ENCODE data around the gene L3MBTL4. TPM values are rescaled to one million over a fixed set of nuclear protein-coding genes. Genes with fewer than 3 reads are reported as not detected.

L3MBTL4 gene
- total RNA-seq, 1 donor from 2014 or later: 0.34 TPM

DNA sequence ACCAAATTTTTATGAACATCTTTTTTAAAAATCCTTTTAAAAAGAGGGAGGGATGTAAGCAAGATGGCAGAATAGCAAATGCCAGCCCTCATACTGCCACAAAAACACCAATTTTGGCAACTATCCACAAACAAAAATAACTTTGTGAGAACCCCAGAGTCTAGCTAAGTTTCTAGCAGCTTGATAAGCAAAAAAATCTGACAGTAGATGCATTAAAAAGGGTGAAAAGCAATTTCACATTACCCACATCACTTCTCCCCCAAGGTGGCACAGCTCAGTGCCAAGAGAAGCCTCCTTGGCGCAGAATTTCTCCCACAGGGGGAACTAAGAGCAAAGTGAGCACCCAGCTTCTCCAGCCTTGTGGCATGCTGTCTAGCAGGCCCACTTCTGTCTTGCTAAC is 74.6 kb downstream of the L3MBTL4 start:
- no peaks in the 10 kb centered on the region for H3K27me3 Mint-ChIP-seq (ENCODE audit: insufficient read depth, low read depth)
- Histone ChIP-seq H3K36me3 (no peaks in the 10 kb centered on the region), H4K20me1 (ENCODE audit: low read depth) (no peaks in the 10 kb centered on the region), H3K9me3 (ENCODE audit: low read depth) (peaks cover 11% of the 10 kb centered on the region), H3K79me2 (ENCODE audit: low read depth) (no peaks in the 10 kb centered on the region), H3K9ac (no peak overlapping the region), H3K27me3 (no peaks in the 10 kb centered on the region), H3K4me2 (no peak overlapping the region), H3K27ac (no peak overlapping the region), H2AFZ (replicated peaks) (no peak overlapping the region), H3K4me1 (no peaks in the 10 kb centered on the region), H3F3A (ENCODE audit: low read depth) (no peaks in the 10 kb centered on the region), H3K4me3 (no peak overlapping the region)
- TF ChIP-seq, protein P1, sequence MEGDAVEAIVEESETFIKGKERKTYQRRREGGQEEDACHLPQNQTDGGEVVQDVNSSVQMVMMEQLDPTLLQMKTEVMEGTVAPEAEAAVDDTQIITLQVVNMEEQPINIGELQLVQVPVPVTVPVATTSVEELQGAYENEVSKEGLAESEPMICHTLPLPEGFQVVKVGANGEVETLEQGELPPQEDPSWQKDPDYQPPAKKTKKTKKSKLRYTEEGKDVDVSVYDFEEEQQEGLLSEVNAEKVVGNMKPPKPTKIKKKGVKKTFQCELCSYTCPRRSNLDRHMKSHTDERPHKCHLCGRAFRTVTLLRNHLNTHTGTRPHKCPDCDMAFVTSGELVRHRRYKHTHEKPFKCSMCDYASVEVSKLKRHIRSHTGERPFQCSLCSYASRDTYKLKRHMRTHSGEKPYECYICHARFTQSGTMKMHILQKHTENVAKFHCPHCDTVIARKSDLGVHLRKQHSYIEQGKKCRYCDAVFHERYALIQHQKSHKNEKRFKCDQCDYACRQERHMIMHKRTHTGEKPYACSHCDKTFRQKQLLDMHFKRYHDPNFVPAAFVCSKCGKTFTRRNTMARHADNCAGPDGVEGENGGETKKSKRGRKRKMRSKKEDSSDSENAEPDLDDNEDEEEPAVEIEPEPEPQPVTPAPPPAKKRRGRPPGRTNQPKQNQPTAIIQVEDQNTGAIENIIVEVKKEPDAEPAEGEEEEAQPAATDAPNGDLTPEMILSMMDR (IDR thresholded peaks at IDR 0.05): no peak
- TF ChIP-seq EZH2 (IDR thresholded peaks at IDR 0.05) (no peak), EZH2phosphoT487 (IDR thresholded peaks at IDR 0.05) (no peak)
- H3K9me3 Mint-ChIP-seq: peaks cover 19% of the 10 kb centered on the region
- no peak overlapping the region for H3K27ac Mint-ChIP-seq
- H3K4me1 Mint-ChIP-seq: no peaks in the 10 kb centered on the region
- DNase-seq (ENCODE audit: low spot score): no peak
- no peaks in the 10 kb centered on the region for H3K36me3 Mint-ChIP-seq
- no peak overlapping the region for H3K4me3 Mint-ChIP-seq

DNA sequence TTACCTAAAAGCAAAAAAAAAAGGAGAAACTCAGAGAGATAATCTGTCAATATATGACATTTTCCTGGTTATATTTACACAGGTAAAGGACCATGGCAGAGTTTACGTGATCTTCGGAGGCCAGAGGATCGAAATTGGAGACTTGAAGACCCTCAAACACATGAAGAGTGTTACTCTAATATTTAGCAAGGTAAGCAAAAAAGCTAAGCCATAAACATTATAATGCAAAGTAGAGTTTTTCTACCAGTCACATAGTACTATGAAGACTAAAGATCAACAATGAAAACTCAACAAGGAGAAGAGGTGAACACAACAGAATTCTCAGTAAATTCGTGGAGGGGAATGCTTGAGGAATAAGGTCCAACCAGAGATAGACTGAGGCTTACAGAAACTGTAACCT is 78.5 kb downstream of the L3MBTL4 start:
- H3K9ac ChIP-seq: no peak overlapping the region
- no peak overlapping the region for H3K27ac ChIP-seq
- H2AFZ ChIP-seq (replicated peaks): no peak overlapping the region
- H3K4me1 Mint-ChIP-seq: no peaks in the 10 kb centered on the region
- H3K4me2 ChIP-seq: no peak overlapping the region
- no peak overlapping the region for H3K4me3 ChIP-seq
- DNase-seq (ENCODE audit: low spot score): no peak
- H3K9me3 Mint-ChIP-seq: peaks cover 8% of the 10 kb centered on the region
- no peak overlapping the region for H3K27ac Mint-ChIP-seq
- H3K4me3 Mint-ChIP-seq: no peak overlapping the region
- no peaks in the 10 kb centered on the region for H3K36me3 ChIP-seq
- H3K27me3 ChIP-seq: no peaks in the 10 kb centered on the region
- H3F3A ChIP-seq (ENCODE audit: low read depth): no peaks in the 10 kb centered on the region
- no peaks in the 10 kb centered on the region for H3K4me1 ChIP-seq
- no peaks in the 10 kb centered on the region for H3K27me3 Mint-ChIP-seq (ENCODE audit: insufficient read depth, low read depth)
- no peaks in the 10 kb centered on the region for H3K36me3 Mint-ChIP-seq
- peaks cover 4% of the 10 kb centered on the region for H3K9me3 ChIP-seq (ENCODE audit: low read depth)
- H3K79me2 ChIP-seq (ENCODE audit: low read depth): no peaks in the 10 kb centered on the region
- TF ChIP-seq EZH2 (IDR thresholded peaks at IDR 0.05) (no peak), EZH2phosphoT487 (IDR thresholded peaks at IDR 0.05) (no peak)
- TF ChIP-seq, protein P1 (IDR thresholded peaks at IDR 0.05): no peak
- no peaks in the 10 kb centered on the region for H4K20me1 ChIP-seq (ENCODE audit: low read depth)

DNA sequence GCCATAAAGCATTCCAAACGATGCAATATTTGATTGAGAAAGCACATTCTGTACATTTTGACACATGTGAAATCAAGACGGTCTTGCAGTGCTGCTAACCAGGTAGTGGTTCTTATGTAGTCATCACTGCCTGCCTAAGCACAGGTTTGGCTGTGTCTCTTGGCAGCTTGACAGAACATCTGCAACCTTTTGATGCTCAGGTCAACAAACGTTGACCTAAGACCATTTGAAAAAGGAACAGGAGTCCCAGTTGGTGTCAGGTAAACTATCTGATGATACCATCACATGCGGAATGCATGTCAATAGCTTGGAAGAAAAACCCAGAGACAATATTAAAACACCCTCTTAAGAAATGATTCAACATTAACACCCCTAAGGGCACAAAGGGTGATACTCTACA is 80.7 kb downstream of the L3MBTL4 start:
- H3K4me1 Mint-ChIP-seq: no peaks in the 10 kb centered on the region
- no peak for DNase-seq (ENCODE audit: low spot score)
- H4K20me1 ChIP-seq (ENCODE audit: low read depth): no peaks in the 10 kb centered on the region
- no peak overlapping the region for H3K27ac Mint-ChIP-seq
- H3K27me3 Mint-ChIP-seq (ENCODE audit: insufficient read depth, low read depth): no peaks in the 10 kb centered on the region
- H3K79me2 ChIP-seq (ENCODE audit: low read depth): no peaks in the 10 kb centered on the region
- no peak overlapping the region for H3K4me2 ChIP-seq
- H2AFZ ChIP-seq (replicated peaks): no peak overlapping the region
- H3F3A ChIP-seq (ENCODE audit: low read depth): no peaks in the 10 kb centered on the region
- H3K36me3 ChIP-seq: no peaks in the 10 kb centered on the region
- no peak for TF ChIP-seq EZH2phosphoT487 (IDR thresholded peaks at IDR 0.05)
- TF ChIP-seq, protein P1 (IDR thresholded peaks at IDR 0.05): no peak
- no peak for TF ChIP-seq EZH2 (IDR thresholded peaks at IDR 0.05)
- no peak overlapping the region for H3K27ac ChIP-seq
- H3K27me3 ChIP-seq: no peaks in the 10 kb centered on the region
- no peak overlapping the region for H3K4me3 ChIP-seq
- no peaks in the 10 kb centered on the region for H3K36me3 Mint-ChIP-seq
- H3K4me3 Mint-ChIP-seq: no peak overlapping the region
- no peaks in the 10 kb centered on the region for H3K9me3 ChIP-seq (ENCODE audit: low read depth)
- no peak overlapping the region for H3K9ac ChIP-seq
- no peaks in the 10 kb centered on the region for H3K4me1 ChIP-seq
- peaks cover 4% of the 10 kb centered on the region for H3K9me3 Mint-ChIP-seq

Measured in neural progenitor cell (in vitro differentiated cells).